Measurements from ENCODE around the gene GRAPL. TPM values are rescaled to one million over a fixed set of nuclear protein-coding genes. Genes with fewer than 3 reads are reported as not detected.
A peak's percentile ranks its signal among the peaks of the same experiment; 100 is the strongest.
"Not testable (repeated sequence)": the region's sequence is repeated elsewhere in the genome, so short reads cannot be mapped to it uniquely, and the experiment has no call there.

GRAPL gene
- total RNA-seq, result 0.52 TPM

DNA sequence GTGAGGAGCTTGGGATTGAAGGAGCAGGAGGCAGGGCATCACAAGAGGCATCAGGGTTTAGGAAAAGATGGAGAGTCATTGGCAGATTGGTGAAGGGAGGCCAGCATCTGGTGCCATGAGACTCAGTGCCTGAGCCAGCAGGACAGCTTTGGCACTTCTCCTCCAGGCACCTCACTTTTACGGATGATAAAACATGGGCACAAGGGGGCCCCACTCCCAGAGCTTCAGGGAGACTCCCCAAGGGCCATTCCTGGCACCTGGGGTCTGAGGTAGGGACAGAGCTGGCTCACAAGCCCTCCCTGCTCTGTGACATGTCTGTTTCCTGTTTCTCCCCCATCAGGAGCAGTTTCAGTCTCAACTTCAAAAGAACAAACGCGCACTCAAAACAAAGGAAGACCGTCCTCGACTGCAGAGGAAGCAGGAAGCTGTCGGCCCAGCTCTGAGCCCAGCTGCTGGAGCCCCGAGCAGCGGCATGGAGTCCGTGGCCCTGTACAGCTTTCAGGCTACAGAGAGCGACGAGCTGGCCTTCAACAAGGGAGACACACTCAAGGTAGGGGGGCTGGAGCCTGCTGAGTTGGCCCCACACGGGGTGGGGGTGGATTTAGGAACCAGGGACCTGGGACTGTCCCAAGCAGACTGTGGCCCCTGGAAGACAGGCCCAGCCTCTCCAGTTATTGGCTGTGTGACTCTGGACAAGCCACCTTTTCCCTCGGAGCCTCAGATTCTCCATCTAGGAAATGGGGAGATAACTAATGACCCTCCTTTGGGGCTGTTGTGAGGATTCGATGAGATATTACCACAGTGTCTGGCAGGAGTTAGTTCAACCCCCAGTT, at the start of gene GRAPL:
TSS of gene GRAPL (plus strand) at position 442 of the 833 bp plus-strand sequence. CDS start at position 473, 31 bp downstream.
- not testable (repeated sequence) for H3K27ac ChIP-seq (ENCODE audit: low read depth, low read length); H3K36me3 ChIP-seq (ENCODE audit: control insufficient read depth in 3 of 3, insufficient read depth in 3 of 3, low read length in 3 of 3); H3K9ac ChIP-seq (ENCODE audit: low read depth in 1 of 3, low read length in 3 of 3); H3K27me3 ChIP-seq (ENCODE audit: control insufficient read depth in 3 of 3, insufficient read depth in 3 of 3, low read length in 3 of 3); H3K9me3 ChIP-seq (ENCODE audit: control insufficient read depth in 3 of 3, low read length in 3 of 3); H3K4me3 ChIP-seq (ENCODE audit: low read length in 3 of 3); H3K4me1 ChIP-seq (ENCODE audit: control insufficient read depth in 3 of 3, insufficient read depth in 3 of 3, low read length in 3 of 3)

DNA sequence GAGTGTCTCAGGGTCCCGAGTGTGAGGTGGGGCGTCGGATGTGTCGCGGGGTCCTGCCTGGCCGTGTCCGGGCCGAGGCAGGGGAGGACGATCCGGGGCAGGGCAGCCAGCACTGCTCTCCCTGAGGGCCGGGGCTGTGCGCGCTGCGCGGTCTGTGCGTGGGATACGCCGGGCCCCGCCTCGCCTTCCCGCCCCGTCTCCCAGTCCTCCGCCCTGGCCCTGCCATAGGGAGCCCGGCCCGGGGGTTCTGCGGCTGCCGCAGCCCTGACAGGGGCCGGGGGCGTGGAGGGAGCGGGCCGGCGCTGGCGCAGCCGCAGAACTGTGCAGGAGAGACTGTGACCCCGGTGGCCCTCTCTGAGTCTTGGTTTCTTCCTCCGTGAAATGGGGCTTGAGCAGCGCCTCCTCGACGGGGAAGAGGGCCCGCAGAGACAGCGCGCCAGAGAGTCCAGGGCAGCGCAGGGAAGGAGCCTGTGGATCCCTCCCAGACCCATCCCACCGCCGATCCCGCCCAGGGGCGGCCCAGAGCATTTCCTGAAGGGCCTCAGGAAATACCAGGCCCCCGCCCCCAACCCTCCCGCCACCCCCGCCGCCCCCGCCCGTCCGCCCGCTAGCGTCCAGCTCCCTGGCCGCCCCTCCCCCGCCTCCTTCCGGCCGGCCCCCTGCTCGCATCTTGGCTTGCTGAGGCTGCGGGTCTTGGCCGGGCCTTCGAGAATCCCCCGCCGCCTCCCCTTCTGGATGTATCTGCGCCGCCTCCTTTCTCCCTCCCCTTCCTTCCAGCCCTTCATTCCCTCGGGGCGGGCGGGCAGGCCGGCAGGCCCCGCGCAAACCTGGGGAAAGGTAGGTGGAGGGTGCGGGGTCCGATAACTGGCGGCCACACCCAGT, 38.3 kb upstream of the GRAPL start:
- not testable (repeated sequence) for H3K27ac ChIP-seq (ENCODE audit: low read depth, low read length)

DNA sequence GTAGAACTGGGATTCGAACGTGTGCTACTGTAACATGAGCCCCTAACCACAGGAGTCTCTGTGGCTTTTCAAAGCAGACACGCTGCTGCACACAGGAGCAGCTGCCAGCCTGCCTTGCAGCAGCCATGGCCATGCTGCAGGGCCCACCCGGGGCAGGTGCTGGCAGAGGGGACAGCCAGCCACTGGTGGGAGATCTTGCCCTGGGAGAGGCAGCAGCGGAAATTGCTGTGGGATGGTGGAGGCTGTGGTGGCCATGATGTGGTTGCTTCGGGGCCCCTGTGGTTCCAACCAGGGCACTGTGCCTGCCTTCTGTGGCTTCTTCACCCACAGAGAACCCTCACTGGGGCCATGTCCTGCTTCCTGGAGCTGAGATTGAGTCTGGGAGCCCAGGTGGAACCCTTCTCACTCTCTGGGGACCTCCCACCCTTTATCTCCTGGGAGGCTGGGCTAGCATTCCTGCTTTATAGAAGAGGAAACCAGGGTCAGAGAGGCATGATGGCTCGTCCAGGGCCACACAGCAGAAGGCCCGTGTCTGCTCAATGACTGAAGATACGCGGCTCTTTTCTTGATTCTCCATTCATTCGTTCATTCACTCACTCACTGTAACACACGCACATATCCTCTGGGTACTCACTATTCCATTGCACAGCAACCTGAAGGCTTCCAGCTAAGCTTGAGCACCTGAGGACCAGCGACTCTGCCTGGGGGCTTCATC, 37.2 kb upstream of the GRAPL start:
- not testable (repeated sequence) for H3K27ac ChIP-seq (ENCODE audit: low read depth, low read length); H3K9ac ChIP-seq (ENCODE audit: low read depth in 1 of 3, low read length in 3 of 3); H3K4me3 ChIP-seq (ENCODE audit: low read length in 3 of 3); H3K4me1 ChIP-seq (ENCODE audit: control insufficient read depth in 3 of 3, insufficient read depth in 3 of 3, low read length in 3 of 3); H3K27me3 ChIP-seq (ENCODE audit: control insufficient read depth in 3 of 3, insufficient read depth in 3 of 3, low read length in 3 of 3); H3K9me3 ChIP-seq (ENCODE audit: control insufficient read depth in 3 of 3, low read length in 3 of 3); H3K36me3 ChIP-seq (ENCODE audit: control insufficient read depth in 3 of 3, insufficient read depth in 3 of 3, low read length in 3 of 3)

More for the DNA sequence above, 38.3 kb upstream of the GRAPL start:
- H3K36me3 ChIP-seq (ENCODE audit: control insufficient read depth in 3 of 3, insufficient read depth in 3 of 3, low read length in 3 of 3); H3K27me3 ChIP-seq (ENCODE audit: control insufficient read depth in 3 of 3, insufficient read depth in 3 of 3, low read length in 3 of 3); H3K9ac ChIP-seq (ENCODE audit: low read depth in 1 of 3, low read length in 3 of 3); H3K4me1 ChIP-seq (ENCODE audit: control insufficient read depth in 3 of 3, insufficient read depth in 3 of 3, low read length in 3 of 3); H3K4me3 ChIP-seq (ENCODE audit: low read length in 3 of 3); H3K9me3 ChIP-seq (ENCODE audit: control insufficient read depth in 3 of 3, low read length in 3 of 3): not testable (repeated sequence)

DNA sequence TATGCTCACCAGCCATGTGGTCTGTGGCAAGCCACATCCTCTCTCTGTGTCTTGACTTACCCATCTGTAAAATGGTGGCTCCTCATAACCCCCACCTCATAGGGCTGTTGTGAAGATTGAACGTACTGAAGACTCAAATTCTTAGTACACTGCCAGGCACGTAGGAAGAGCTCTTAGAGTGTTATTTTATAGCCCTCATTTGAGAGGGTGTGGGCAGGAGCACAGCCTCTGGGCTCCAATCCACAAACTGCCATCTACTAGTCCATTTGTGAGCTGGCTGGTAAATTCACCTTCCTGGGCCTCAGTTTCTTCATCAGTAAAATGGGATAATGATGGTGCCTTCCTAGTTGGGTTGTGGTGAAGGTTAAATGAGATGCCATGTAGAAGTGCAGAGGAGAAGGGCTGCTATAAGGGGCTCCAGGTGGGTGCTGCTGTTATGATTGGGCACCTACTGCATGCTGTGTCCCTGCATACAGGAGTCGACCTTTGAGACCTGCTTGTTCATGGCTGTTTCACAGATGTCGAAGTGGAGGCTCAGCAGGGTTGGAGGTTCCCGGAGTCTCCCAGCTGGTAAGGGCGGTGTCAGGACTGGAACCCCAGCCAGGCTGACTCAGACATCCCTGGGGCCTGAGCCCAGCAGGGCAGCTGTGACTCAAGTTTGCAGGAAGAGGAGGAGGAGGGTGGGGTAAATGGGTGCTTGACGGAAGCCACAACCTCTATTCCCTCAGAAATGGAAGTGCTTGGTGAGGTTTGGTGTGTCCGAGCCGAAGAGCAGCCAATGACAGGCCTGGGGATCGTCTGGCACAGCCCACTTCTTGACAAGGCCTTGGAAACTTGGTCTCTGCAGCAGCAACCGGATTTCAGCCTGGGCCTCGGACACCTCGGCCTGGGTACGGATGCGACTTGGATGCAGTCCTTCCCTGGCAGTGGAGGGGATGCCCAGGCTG, 34.4 kb upstream of the GRAPL start:
- H3K9ac ChIP-seq (ENCODE audit: low read depth in 1 of 3, low read length in 3 of 3); H3K27ac ChIP-seq (ENCODE audit: low read depth, low read length); H3K27me3 ChIP-seq (ENCODE audit: control insufficient read depth in 3 of 3, insufficient read depth in 3 of 3, low read length in 3 of 3); H3K9me3 ChIP-seq (ENCODE audit: control insufficient read depth in 3 of 3, low read length in 3 of 3); H3K4me1 ChIP-seq (ENCODE audit: control insufficient read depth in 3 of 3, insufficient read depth in 3 of 3, low read length in 3 of 3); H3K36me3 ChIP-seq (ENCODE audit: control insufficient read depth in 3 of 3, insufficient read depth in 3 of 3, low read length in 3 of 3); H3K4me3 ChIP-seq (ENCODE audit: low read length in 3 of 3): not testable (repeated sequence)

DNA sequence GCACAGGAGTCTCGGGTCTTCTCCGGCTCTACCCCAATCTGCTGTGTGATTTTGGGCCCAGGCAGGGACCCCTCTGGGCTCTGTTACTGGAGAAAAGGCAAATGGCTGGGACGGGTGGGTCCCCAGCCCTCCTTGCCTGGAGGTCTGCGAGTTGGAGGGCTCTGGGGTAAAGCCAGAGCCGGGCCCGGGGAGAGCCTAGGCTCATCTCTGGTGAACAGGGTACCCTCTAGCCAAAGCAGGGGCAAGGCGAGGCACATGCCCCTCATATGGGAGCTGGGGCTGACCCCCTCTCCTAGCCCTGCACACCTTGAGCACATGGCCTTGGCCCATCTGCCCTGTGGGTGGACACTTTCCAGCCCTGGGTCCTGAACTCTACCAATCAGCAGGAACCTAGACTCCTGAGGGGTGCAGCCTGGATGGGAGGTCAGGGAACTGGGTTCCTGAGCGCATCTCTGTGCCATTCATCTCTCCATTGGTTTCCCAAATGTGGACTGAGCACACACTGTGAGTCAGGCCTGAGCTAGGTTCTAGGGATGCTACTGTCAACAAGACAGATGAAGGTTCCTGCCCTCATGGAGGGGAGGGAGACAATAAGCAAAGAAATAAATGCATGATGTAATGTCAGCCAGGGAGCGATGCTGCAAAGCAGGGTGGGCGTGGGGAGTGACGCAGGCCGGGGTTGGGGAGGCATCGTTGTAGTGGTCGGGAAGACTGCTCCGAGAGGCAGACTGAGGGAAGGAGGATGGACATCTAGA, 33.5 kb upstream of the GRAPL start:
- H3K9ac ChIP-seq (ENCODE audit: low read depth in 1 of 3, low read length in 3 of 3); H3K27me3 ChIP-seq (ENCODE audit: control insufficient read depth in 3 of 3, insufficient read depth in 3 of 3, low read length in 3 of 3); H3K36me3 ChIP-seq (ENCODE audit: control insufficient read depth in 3 of 3, insufficient read depth in 3 of 3, low read length in 3 of 3); H3K27ac ChIP-seq (ENCODE audit: low read depth, low read length); H3K9me3 ChIP-seq (ENCODE audit: control insufficient read depth in 3 of 3, low read length in 3 of 3); H3K4me3 ChIP-seq (ENCODE audit: low read length in 3 of 3); H3K4me1 ChIP-seq (ENCODE audit: control insufficient read depth in 3 of 3, insufficient read depth in 3 of 3, low read length in 3 of 3): not testable (repeated sequence)

DNA sequence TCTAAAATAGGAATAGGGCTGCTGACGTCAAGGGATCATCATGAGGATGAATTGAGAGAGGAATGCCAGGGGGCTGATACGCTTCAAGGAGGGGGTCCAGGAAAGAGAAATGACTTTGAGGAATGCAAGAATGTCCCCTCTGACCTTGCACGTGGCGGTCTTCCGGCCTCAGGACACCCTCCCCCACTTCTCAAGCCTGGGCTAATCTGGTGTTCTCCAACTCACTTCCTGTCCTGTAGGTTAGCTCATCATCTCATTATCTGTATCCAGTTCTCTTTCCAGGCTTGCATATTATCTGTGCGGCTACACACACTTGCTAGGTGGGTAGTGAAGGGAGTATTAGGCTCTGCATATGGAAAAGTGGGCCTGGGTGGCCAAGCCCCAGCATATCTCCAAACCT, 18.9 kb upstream of the GRAPL start:
- not testable (repeated sequence) for H3K27ac ChIP-seq (ENCODE audit: low read depth, low read length); H3K9me3 ChIP-seq (ENCODE audit: control insufficient read depth in 3 of 3, low read length in 3 of 3); H3K9ac ChIP-seq (ENCODE audit: low read depth in 1 of 3, low read length in 3 of 3); H3K27me3 ChIP-seq (ENCODE audit: control insufficient read depth in 3 of 3, insufficient read depth in 3 of 3, low read length in 3 of 3); H3K4me1 ChIP-seq (ENCODE audit: control insufficient read depth in 3 of 3, insufficient read depth in 3 of 3, low read length in 3 of 3); H3K4me3 ChIP-seq (ENCODE audit: low read length in 3 of 3); H3K36me3 ChIP-seq (ENCODE audit: control insufficient read depth in 3 of 3, insufficient read depth in 3 of 3, low read length in 3 of 3)

DNA sequence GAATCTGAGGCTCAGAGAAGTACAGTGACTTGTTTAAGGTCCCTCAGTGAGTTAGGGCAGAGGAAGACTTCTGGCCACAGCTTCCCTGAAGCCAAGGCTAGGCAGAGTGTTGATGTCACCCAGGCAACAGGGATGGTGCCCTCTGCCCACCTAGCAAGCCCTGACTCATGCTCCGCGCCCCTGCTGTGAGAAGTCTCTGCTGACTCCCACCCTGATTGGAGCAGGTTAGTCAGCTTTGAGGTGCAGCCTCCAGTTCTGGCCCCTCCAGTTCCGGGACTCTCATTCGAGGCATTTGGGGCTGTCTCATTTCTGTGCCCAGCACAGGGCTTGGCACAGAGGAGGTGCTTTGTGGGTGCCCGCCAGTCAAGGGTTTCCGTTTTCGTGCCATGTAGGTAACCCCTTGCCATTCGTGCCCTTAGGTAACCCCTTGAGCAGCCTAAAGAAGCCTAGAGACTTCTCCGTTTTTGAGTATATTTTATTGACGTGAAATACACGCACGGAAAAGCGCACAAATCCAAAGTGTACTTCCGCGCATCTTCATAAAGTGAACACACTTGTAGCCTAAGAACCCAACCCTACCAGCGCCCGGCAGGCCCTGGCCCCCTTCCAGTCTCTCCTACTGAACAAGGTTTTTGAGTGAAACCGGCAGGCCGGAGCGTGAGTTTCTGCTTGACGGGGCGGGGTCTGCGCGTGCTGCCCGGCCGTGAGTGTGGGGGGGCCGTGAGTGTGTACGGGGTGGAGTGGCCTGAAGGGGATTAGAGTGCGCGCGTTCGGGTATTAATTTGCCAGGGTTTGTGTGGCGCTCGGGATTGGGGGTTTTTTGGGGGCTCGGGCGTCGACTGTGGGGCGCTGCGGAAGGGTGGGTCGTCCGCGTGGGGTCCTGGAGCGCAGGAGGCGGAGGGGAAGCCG, 16.9 kb upstream of the GRAPL start:
- H3K36me3 ChIP-seq (ENCODE audit: control insufficient read depth in 3 of 3, insufficient read depth in 3 of 3, low read length in 3 of 3); H3K4me1 ChIP-seq (ENCODE audit: control insufficient read depth in 3 of 3, insufficient read depth in 3 of 3, low read length in 3 of 3); H3K4me3 ChIP-seq (ENCODE audit: low read length in 3 of 3); H3K9me3 ChIP-seq (ENCODE audit: control insufficient read depth in 3 of 3, low read length in 3 of 3); H3K9ac ChIP-seq (ENCODE audit: low read depth in 1 of 3, low read length in 3 of 3); H3K27me3 ChIP-seq (ENCODE audit: control insufficient read depth in 3 of 3, insufficient read depth in 3 of 3, low read length in 3 of 3): not testable (repeated sequence)
- H3K27ac ChIP-seq (ENCODE audit: low read depth, low read length), result peak overlapping the region; percentile 79

DNA sequence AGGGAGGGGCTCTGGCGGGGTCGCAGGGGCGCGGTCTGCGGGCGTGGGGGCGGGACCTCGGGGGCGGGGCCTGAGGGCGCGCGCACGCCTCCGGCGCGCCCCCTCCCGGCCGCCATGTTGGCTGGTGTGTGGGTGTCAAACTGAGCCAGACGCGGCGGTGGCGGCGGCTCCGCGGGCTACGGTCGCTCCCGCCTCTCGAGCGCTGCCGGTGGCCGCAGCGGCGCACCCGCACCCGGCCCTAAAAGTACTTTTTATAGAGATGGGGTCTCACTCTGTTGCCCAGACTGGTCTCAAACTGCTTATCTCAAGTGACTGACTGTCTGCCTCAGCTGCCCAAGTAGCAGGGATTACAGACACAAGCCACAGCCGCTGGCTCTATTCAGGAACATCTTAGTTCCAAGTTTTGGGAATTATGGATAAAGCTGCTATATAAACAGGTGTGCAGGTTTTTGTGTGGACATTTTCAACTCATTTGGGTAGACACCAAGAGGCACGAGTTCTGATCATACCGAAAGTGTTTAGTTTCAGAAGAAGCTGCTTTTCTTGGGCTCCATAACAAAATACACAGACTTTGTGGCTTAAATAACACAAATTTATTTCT, 16.2 kb upstream of the GRAPL start:
- H3K9me3 ChIP-seq (ENCODE audit: control insufficient read depth in 3 of 3, low read length in 3 of 3); H3K36me3 ChIP-seq (ENCODE audit: control insufficient read depth in 3 of 3, insufficient read depth in 3 of 3, low read length in 3 of 3); H3K27me3 ChIP-seq (ENCODE audit: control insufficient read depth in 3 of 3, insufficient read depth in 3 of 3, low read length in 3 of 3); H3K4me1 ChIP-seq (ENCODE audit: control insufficient read depth in 3 of 3, insufficient read depth in 3 of 3, low read length in 3 of 3): not testable (repeated sequence)
- Histone ChIP-seq H3K9ac (ENCODE audit: low read depth in 1 of 3, low read length in 3 of 3) (peak overlapping the region in 2 of 3 donors; percentile 74 to 77), H3K27ac (ENCODE audit: low read depth, low read length) (peak overlapping the region; percentile 79), H3K4me3 (ENCODE audit: low read length in 3 of 3) (peak overlapping the region; percentile 45 to 65 (median 50))
